Smooth muscle cell (in vitro differentiated cells): Measurements from ENCODE around the gene PRM3. TPM values are rescaled to one million over a fixed set of nuclear protein-coding genes. Genes with fewer than 3 reads are reported as not detected.

ENCODE experiments used
- DNase-seq: peaks from one replicate; lab custom pipeline; 2025; ENCODE audit not compliant: unreplicated experiment; lab: John Stamatoyannopoulos, UW
- H2AFZ ChIP-seq: fragments of 200-600 bp; sonication (generic); 2 replicates; pipeline ENCODE4 v1.6.0; 2016; ENCODE audit warnings: antibody characterized with exemption, low read depth, mild to moderate bottlenecking
- H3F3A ChIP-seq: fragments of 200-600 bp; sonication (generic); 2 replicates; pipeline ENCODE4 v1.6.0; 2017; ENCODE audit warnings: antibody characterized with exemption, low read depth
- H3K27ac ChIP-seq: fragments of 200-600 bp; sonication (generic); 2 replicates; pipeline ENCODE4 v1.5.1; 2016; ENCODE audit warnings: low read depth, mild to moderate bottlenecking
- H3K27me3 ChIP-seq: fragments of 200-600 bp; sonication (generic); 2 replicates; pipeline ENCODE4 v1.6.1; 2016; ENCODE audit warnings: low read depth, mild to moderate bottlenecking
- H3K36me3 ChIP-seq: fragments of 200-600 bp; sonication (generic); 2 replicates; pipeline ENCODE4 v1.5.1; 2016; ENCODE audit warnings: low read depth
- H3K4me1 ChIP-seq: fragments of 200-600 bp; sonication (generic); 2 replicates; pipeline ENCODE4 v1.5.1; 2016; ENCODE audit warnings: low read depth
- H3K4me2 ChIP-seq: fragments of 200-600 bp; sonication (generic); 2 replicates; pipeline ENCODE4 v1.6.0; 2016; ENCODE audit warnings: mild to moderate bottlenecking
- H3K4me3 ChIP-seq: fragments of 200-600 bp; sonication (generic); 2 replicates; pipeline ENCODE4 v1.5.1; 2016; ENCODE audit warnings: mild to moderate bottlenecking
- H3K79me2 ChIP-seq: fragments of 200-600 bp; sonication (generic); 2 replicates; pipeline ENCODE4 v1.6.0; 2016; ENCODE audit warnings: low read depth, mild to moderate bottlenecking
- H3K9ac ChIP-seq: fragments of 200-600 bp; sonication (generic); 2 replicates; pipeline ENCODE4 v1.6.0; 2016; ENCODE audit warnings: low read depth
- H3K9me3 ChIP-seq: fragments of 200-600 bp; sonication (generic); replicated peaks from 2 replicates; pipeline ENCODE4 v1.5.1; 2016; ENCODE audit warnings: low read depth
- H4K20me1 ChIP-seq: fragments of 200-600 bp; sonication (generic); 2 replicates; pipeline ENCODE4 v1.6.0; 2016; ENCODE audit warnings: low read depth
- CTCF ChIP-seq: fragments of 200-600 bp; sonication (generic); IDR thresholded peaks from 2 replicates; pipeline ENCODE4 v1.5.1; 2017; ENCODE audit warnings: borderline replicate concordance, mild to moderate bottlenecking, antibody characterized with exemption; ENCODE audit not compliant: insufficient read depth, poor library complexity, severe bottlenecking
- WGBS: methylation state at CpG from one replicate; pipeline ENCODE4 v1.1.7; 2016; ENCODE audit warnings: low lambda C conversion rate; 5-methylcytosine and 5-hydroxymethylcytosine counted together
- polyA plus RNA-seq: library from polyadenylated mRNA; unstranded; fragments of >200 nt; fragmentation: Nextera tagmentation; extraction: Ambion mirVana; gene quantifications from 2 replicates; pipeline ENCODE4 v1.2.1, GENCODE V29; 2016
- total RNA-seq: library from RNA; depleted of rRNA; stranded (reverse); fragments of >200 nt; gene quantifications from 2 replicates; pipeline ENCODE4 v1.2.3, GENCODE V29; 2014

PRM3 gene
- total and polyA plus RNA-seq, 2 experiments from 2014 or later = not detected

- Histone ChIP-seq H2AFZ (no peak overlapping the region), H3K9me3 (no peaks in the 10 kb centered on the region), H3F3A (no peaks in the 10 kb centered on the region), H3K4me1 (no peaks in the 10 kb centered on the region), H3K9ac (no peak overlapping the region), H3K27me3 (no peaks in the 10 kb centered on the region), H3K36me3 (no peaks in the 10 kb centered on the region), H3K4me2 (peak overlapping the region; percentile 67), H3K79me2 (no peaks in the 10 kb centered on the region), H3K27ac (no peak overlapping the region), H4K20me1 (no peaks in the 10 kb centered on the region), H3K4me3 (no peak overlapping the region)
- WGBS = 94% methylated on average over 5 of the region's 5 CpGs
- no peak for DNase-seq
- no peak for TF ChIP-seq CTCF
Observed at GRCh38 chr16:11298143-11298900, 24.9 kb upstream of the PRM3 start.

GRCh38 chr16:11297492-11298142 lies 24.2 kb upstream of the PRM3 start:
- H2AFZ ChIP-seq = no peak overlapping the region
- H3K36me3 ChIP-seq = no peaks in the 10 kb centered on the region
- no peaks in the 10 kb centered on the region for H3K79me2 ChIP-seq
- peak overlapping the region; percentile 67 for H3K4me2 ChIP-seq
- TF ChIP-seq CTCF = no peak
- H3K27me3 ChIP-seq = no peaks in the 10 kb centered on the region
- no peaks in the 10 kb centered on the region for H3F3A ChIP-seq
- peak; percentile 11 for DNase-seq
- no peaks in the 10 kb centered on the region for H4K20me1 ChIP-seq
- WGBS = 22% methylated on average over 19 of the region's 19 CpGs
- H3K9ac ChIP-seq = no peak overlapping the region
- no peak overlapping the region for H3K27ac ChIP-seq
- no peak overlapping the region for H3K4me3 ChIP-seq
- H3K9me3 ChIP-seq = no peaks in the 10 kb centered on the region
- no peaks in the 10 kb centered on the region for H3K4me1 ChIP-seq

GRCh38 chr16:11296706-11297491 lies 23.5 kb upstream of the PRM3 start:
- TF ChIP-seq CTCF = no peak
- Histone ChIP-seq H2AFZ (peak overlapping the region; percentile 2), H3K4me1 (no peaks in the 10 kb centered on the region), H3F3A (no peaks in the 10 kb centered on the region), H4K20me1 (no peaks in the 10 kb centered on the region), H3K9me3 (no peaks in the 10 kb centered on the region), H3K9ac (no peak overlapping the region), H3K27ac (no peak overlapping the region), H3K4me3 (no peak overlapping the region), H3K27me3 (no peaks in the 10 kb centered on the region), H3K36me3 (no peaks in the 10 kb centered on the region), H3K4me2 (peak overlapping the region; percentile 67), H3K79me2 (no peaks in the 10 kb centered on the region)
- no peak for DNase-seq
- 18% methylated on average over 10 of the region's 10 CpGs for WGBS
